HepG2 (cell line): Measurements from ENCODE around the gene BSG. TPM values are rescaled to one million over a fixed set of nuclear protein-coding genes. Genes with fewer than 3 reads are reported as not detected.
A peak's percentile ranks its signal among the peaks of the same experiment; 100 is the strongest.

ENCODE experiments used
- CENPX ChIP-seq: sonication (generic); formaldehyde crosslinking; IDR thresholded peaks from 2 replicates; pipeline ENCODE4 v1.9.0; 2021; ENCODE audit warnings: mild to moderate bottlenecking, missing genetic modification reagents, moderate library complexity
- HOXA9 ChIP-seq: sonication (generic); formaldehyde crosslinking; IDR thresholded peaks from 2 replicates; pipeline ENCODE4 v1.8.1; 2022; ENCODE audit warnings: missing genetic modification reagents, mild to moderate bottlenecking, moderate library complexity, borderline replicate concordance
- JUN ChIP-seq: sonication (generic); formaldehyde crosslinking; IDR thresholded peaks from 2 replicates; pipeline ENCODE4 v1.4.0; 2020; ENCODE audit warnings: mild to moderate bottlenecking, missing genetic modification reagents
- PCBP2 ChIP-seq: fragments of 200-400 bp; formaldehyde crosslinking; optimal IDR thresholded peaks from 2 replicates; pipeline ENCODE3; 2018; ENCODE audit warnings: low read length, low read depth; ENCODE audit not compliant: poor library complexity, severe bottlenecking
- SNAI1 ChIP-seq: sonication (generic); formaldehyde crosslinking; IDR thresholded peaks from 2 replicates; pipeline ENCODE4 v1.5.0; 2020; ENCODE audit warnings: mild to moderate bottlenecking, missing genetic modification reagents, borderline replicate concordance
- SRSF1 ChIP-seq: fragments of 200-400 bp; formaldehyde crosslinking; optimal IDR thresholded peaks from 2 replicates; pipeline ENCODE3; 2017; ENCODE audit warnings: mild to moderate bottlenecking, low read depth, low read length, moderate library complexity
- ZNF24 ChIP-seq: fragments of 450-650 bp; IDR thresholded peaks from 2 replicates; pipeline ENCODE4 v1.6.1; 2017; ENCODE audit warnings: antibody characterized with exemption, mild to moderate bottlenecking
- ZNF335 ChIP-seq: sonication (generic); formaldehyde crosslinking; IDR thresholded peaks from 2 replicates; pipeline ENCODE4 v1.4.0; 2020; ENCODE audit warnings: missing genetic modification reagents
- ZNF383 ChIP-seq: sonication (generic); formaldehyde crosslinking; IDR thresholded peaks from 2 replicates; pipeline ENCODE4 v1.4.0; 2020; ENCODE audit warnings: missing genetic modification reagents, mild to moderate bottlenecking, borderline replicate concordance
- ZNF768 ChIP-seq: sonication (generic); formaldehyde crosslinking; IDR thresholded peaks from 2 replicates; pipeline ENCODE4 v1.4.0; 2020; ENCODE audit warnings: missing genetic modification reagents
- ZSCAN25 ChIP-seq: sonication (generic); formaldehyde crosslinking; IDR thresholded peaks from 2 replicates; pipeline ENCODE4 v1.8.0; 2022; ENCODE audit warnings: mild to moderate bottlenecking, missing genetic modification reagents
- polyA plus RNA-seq, 8 experiments: library from polyadenylated mRNA; depleted of rRNA in 3 of 8; stranded (reverse) in 7 of 8; unstranded in 1 of 8; fragments of >200 nt; fragmentation: Illumina TruSeq in 4 of 8; extraction: Trizol in 4 of 8; gene quantifications; 2 replicates each; pipeline versions ENCODE4 v1.2.1 to v1.2.3, GENCODE V29; 2011 to 2016; ENCODE audit warnings: low read depth in 4 of 8, missing spikeins in 1 of 8, mixed read lengths in 1 of 8; ENCODE audit not compliant: insufficient read depth in 1 of 8
- total RNA-seq, 5 experiments: library from RNA; depleted of rRNA; stranded (reverse); fragments of >200 nt; fragmentation: Illumina TruSeq; extraction: Trizol; gene quantifications; 2 replicates each; pipeline ENCODE4 v1.2.3, GENCODE V29; 2016; ENCODE audit warnings: low read depth in 1 of 5
- TF ChIP-seq, protein P1 (sequence below): sonication (generic); formaldehyde crosslinking; IDR thresholded peaks from 2 replicates; pipeline ENCODE4 v1.4.0; 2020; ENCODE audit warnings: missing genetic modification reagents
- TF ChIP-seq, protein P2 (sequence below): sonication (generic); formaldehyde crosslinking; conservative IDR thresholded peaks from 2 replicates; pipeline ENCODE4 v1.4.0; 2020; ENCODE audit warnings: missing genetic modification reagents
- TF ChIP-seq, protein P3 (sequence below): sonication (generic); formaldehyde crosslinking; IDR thresholded peaks from 2 replicates; pipeline ENCODE4 v1.5.1; 2020; ENCODE audit warnings: mild to moderate bottlenecking, missing genetic modification reagents, borderline replicate concordance
- TF ChIP-seq, protein P4 (sequence below): IDR thresholded peaks from 2 replicates; pipeline ENCODE4 v1.6.1; 2016; ENCODE audit warnings: missing genetic modification reagents, missing compliant biosample characterization
- TF ChIP-seq, protein P5 (sequence below): sonication (generic); formaldehyde crosslinking; IDR thresholded peaks from 2 replicates; pipeline ENCODE4 v1.4.0; 2020; ENCODE audit warnings: low read depth, mild to moderate bottlenecking, missing genetic modification reagents
- TF ChIP-seq, protein P6 (sequence below): sonication (generic); formaldehyde crosslinking; IDR thresholded peaks from 2 replicates; pipeline ENCODE4 v1.5.0; 2020; ENCODE audit warnings: missing genetic modification reagents

The BSG gene
- total and polyA plus RNA-seq, 2 of the 13 experiments (the other 11 are each of a cell fraction or from before 2014, with no cell fraction given) = 309 to 754 TPM

DNA sequence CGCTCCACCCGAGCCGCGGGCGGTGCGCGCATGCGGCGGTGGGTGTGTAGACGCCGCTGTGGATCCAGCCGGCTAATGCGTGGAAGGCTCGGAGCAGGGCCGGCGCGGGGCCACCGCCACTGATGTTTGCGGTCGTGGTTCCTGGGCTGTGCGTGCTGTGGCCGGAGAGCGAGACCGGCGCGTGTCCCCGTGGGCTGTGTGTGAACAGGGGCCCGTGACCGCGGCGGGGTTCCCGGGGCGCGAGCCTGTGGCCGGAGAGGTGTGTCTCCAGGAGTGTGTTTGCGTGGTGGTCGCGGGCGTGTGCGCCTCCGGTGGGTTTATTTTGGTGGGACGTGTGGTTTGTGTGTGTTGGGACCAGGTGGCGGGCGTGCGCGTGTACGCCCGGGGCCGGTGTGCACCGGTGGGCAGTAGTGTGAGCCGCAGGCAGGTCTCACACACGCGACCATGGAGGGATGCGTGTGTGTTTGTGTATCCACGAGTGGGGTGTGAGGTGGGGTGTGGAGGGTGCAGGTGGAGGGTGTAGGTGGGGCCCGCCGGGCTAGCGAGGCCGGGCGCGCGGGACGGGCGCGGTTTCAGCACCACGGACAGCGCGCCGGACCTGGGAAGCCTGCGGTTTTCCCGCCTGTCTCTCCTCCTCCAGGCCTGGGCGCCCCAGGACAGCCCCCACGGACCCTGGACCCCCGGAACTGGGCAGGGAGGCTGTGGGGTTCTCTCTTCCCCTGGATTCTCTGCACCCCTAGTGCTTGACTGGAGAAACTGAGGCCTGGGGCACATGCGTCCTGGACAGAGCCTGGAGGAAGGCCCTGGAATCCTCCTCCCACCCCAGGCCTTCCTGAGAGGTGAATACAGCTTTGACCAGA is 18.9 kb downstream of the BSG start (continued):
- TF ChIP-seq ZNF383 (CRISPR knock-in tag) = no peak
- TF ChIP-seq ZSCAN25 (CRISPR knock-in tag) = no peak
- TF ChIP-seq, protein P1, sequence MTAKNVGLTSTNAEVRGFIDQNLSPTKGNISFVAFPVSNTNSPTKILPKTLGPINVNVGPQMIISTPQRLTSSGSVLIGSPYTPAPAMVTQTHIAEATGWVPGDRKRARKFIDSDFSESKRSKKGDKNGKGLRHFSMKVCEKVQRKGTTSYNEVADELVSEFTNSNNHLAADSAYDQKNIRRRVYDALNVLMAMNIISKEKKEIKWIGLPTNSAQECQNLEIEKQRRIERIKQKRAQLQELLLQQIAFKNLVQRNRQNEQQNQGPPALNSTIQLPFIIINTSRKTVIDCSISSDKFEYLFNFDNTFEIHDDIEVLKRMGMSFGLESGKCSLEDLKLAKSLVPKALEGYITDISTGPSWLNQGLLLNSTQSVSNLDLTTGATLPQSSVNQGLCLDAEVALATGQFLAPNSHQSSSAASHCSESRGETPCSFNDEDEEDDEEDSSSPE (CRISPR knock-in tag) = peak; percentile 67; the same call in 1 of the 2 replicates
- no peak for TF ChIP-seq PCBP2
- TF ChIP-seq, protein P2, sequence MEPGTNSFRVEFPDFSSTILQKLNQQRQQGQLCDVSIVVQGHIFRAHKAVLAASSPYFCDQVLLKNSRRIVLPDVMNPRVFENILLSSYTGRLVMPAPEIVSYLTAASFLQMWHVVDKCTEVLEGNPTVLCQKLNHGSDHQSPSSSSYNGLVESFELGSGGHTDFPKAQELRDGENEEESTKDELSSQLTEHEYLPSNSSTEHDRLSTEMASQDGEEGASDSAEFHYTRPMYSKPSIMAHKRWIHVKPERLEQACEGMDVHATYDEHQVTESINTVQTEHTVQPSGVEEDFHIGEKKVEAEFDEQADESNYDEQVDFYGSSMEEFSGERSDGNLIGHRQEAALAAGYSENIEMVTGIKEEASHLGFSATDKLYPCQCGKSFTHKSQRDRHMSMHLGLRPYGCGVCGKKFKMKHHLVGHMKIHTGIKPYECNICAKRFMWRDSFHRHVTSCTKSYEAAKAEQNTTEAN (CRISPR knock-in tag) = no peak; the same call in 1 of the 2 replicates
- TF ChIP-seq, protein P3, sequence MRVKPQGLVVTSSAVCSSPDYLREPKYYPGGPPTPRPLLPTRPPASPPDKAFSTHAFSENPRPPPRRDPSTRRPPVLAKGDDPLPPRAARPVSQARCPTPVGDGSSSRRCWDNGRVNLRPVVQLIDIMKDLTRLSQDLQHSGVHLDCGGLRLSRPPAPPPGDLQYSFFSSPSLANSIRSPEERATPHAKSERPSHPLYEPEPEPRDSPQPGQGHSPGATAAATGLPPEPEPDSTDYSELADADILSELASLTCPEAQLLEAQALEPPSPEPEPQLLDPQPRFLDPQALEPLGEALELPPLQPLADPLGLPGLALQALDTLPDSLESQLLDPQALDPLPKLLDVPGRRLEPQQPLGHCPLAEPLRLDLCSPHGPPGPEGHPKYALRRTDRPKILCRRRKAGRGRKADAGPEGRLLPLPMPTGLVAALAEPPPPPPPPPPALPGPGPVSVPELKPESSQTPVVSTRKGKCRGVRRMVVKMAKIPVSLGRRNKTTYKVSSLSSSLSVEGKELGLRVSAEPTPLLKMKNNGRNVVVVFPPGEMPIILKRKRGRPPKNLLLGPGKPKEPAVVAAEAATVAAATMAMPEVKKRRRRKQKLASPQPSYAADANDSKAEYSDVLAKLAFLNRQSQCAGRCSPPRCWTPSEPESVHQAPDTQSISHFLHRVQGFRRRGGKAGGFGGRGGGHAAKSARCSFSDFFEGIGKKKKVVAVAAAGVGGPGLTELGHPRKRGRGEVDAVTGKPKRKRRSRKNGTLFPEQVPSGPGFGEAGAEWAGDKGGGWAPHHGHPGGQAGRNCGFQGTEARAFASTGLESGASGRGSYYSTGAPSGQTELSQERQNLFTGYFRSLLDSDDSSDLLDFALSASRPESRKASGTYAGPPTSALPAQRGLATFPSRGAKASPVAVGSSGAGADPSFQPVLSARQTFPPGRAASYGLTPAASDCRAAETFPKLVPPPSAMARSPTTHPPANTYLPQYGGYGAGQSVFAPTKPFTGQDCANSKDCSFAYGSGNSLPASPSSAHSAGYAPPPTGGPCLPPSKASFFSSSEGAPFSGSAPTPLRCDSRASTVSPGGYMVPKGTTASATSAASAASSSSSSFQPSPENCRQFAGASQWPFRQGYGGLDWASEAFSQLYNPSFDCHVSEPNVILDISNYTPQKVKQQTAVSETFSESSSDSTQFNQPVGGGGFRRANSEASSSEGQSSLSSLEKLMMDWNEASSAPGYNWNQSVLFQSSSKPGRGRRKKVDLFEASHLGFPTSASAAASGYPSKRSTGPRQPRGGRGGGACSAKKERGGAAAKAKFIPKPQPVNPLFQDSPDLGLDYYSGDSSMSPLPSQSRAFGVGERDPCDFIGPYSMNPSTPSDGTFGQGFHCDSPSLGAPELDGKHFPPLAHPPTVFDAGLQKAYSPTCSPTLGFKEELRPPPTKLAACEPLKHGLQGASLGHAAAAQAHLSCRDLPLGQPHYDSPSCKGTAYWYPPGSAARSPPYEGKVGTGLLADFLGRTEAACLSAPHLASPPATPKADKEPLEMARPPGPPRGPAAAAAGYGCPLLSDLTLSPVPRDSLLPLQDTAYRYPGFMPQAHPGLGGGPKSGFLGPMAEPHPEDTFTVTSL (CRISPR knock-in tag) = no peak
- TF ChIP-seq CENPX (CRISPR knock-in tag) = no peak
- TF ChIP-seq SRSF1 = no peak
- TF ChIP-seq, protein P4, sequence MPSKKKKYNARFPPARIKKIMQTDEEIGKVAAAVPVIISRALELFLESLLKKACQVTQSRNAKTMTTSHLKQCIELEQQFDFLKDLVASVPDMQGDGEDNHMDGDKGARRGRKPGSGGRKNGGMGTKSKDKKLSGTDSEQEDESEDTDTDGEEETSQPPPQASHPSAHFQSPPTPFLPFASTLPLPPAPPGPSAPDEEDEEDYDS = no peak
- peak; percentile 68; the same call in 1 of the 2 replicates for TF ChIP-seq ZNF768 (CRISPR knock-in tag)
- TF ChIP-seq, protein P5, sequence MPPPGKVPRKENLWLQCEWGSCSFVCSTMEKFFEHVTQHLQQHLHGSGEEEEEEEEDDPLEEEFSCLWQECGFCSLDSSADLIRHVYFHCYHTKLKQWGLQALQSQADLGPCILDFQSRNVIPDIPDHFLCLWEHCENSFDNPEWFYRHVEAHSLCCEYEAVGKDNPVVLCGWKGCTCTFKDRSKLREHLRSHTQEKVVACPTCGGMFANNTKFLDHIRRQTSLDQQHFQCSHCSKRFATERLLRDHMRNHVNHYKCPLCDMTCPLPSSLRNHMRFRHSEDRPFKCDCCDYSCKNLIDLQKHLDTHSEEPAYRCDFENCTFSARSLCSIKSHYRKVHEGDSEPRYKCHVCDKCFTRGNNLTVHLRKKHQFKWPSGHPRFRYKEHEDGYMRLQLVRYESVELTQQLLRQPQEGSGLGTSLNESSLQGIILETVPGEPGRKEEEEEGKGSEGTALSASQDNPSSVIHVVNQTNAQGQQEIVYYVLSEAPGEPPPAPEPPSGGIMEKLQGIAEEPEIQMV (CRISPR knock-in tag) = peak; percentile 31; the same call in 1 of the 2 replicates
- TF ChIP-seq, protein P6, sequence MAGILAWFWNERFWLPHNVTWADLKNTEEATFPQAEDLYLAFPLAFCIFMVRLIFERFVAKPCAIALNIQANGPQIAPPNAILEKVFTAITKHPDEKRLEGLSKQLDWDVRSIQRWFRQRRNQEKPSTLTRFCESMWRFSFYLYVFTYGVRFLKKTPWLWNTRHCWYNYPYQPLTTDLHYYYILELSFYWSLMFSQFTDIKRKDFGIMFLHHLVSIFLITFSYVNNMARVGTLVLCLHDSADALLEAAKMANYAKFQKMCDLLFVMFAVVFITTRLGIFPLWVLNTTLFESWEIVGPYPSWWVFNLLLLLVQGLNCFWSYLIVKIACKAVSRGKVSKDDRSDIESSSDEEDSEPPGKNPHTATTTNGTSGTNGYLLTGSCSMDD = no peak
- 0 out of 2 replicates have a peak, but pooled peaks have one; percentile 68 for TF ChIP-seq HOXA9
- no peak for TF ChIP-seq ZNF24
- TF ChIP-seq SNAI1 (CRISPR knock-in tag) = peak; percentile 95; the same call in 1 of the 2 replicates
- peak; percentile 72 for TF ChIP-seq ZNF335
- no peak for TF ChIP-seq JUN
